IPS DF 6.9 (cell line): ENCODE measurements around the gene SAA4.
"Not testable (repeated sequence)": the region's sequence is repeated elsewhere in the genome, so short reads cannot be mapped to it uniquely, and the experiment has no call there.

Experiments
- DNase-seq: peaks from one replicate; pipeline ENCODE4 v3.0.0-alpha.2; 2013; ENCODE audit warnings: low read depth, low spot score
- H3K27ac ChIP-seq: one replicate; pipeline ENCODE4 v1.5.1; 2013; ENCODE audit warnings: low read length, control low read depth
- H3K27me3 ChIP-seq: 2 replicates; pipeline ENCODE4 v1.6.1; 2013; ENCODE audit warnings: mild to moderate bottlenecking, low read length; ENCODE audit not compliant: control insufficient read depth, insufficient read depth
- H3K36me3 ChIP-seq: 2 replicates; pipeline ENCODE4 v1.6.1; 2013; ENCODE audit warnings: low read length; ENCODE audit not compliant: control insufficient read depth, insufficient read depth
- H3K4me1 ChIP-seq: 2 replicates; pipeline ENCODE4 v1.6.1; 2013; ENCODE audit warnings: low read length; ENCODE audit not compliant: control insufficient read depth, insufficient read depth
- H3K4me3 ChIP-seq: 2 replicates; pipeline ENCODE4 v1.5.1; 2013; ENCODE audit warnings: mild to moderate bottlenecking, low read length
- H3K9me3 ChIP-seq: 2 replicates; pipeline ENCODE4 v1.6.1; 2013; ENCODE audit warnings: low read length, inconsistent platforms; ENCODE audit not compliant: control insufficient read depth, insufficient read depth
- WGBS: extraction: QIAGEN DNeasy Blood & Tissue Kit; methylation state at CpG from one replicate; pipeline ENCODE4 v1.1.7; 2013; ENCODE audit warnings: mixed read lengths, missing lambda C conversion rate; ENCODE audit not compliant: insufficient read length, insufficient coverage; 5-methylcytosine and 5-hydroxymethylcytosine counted together

Gene SAA4

DNA sequence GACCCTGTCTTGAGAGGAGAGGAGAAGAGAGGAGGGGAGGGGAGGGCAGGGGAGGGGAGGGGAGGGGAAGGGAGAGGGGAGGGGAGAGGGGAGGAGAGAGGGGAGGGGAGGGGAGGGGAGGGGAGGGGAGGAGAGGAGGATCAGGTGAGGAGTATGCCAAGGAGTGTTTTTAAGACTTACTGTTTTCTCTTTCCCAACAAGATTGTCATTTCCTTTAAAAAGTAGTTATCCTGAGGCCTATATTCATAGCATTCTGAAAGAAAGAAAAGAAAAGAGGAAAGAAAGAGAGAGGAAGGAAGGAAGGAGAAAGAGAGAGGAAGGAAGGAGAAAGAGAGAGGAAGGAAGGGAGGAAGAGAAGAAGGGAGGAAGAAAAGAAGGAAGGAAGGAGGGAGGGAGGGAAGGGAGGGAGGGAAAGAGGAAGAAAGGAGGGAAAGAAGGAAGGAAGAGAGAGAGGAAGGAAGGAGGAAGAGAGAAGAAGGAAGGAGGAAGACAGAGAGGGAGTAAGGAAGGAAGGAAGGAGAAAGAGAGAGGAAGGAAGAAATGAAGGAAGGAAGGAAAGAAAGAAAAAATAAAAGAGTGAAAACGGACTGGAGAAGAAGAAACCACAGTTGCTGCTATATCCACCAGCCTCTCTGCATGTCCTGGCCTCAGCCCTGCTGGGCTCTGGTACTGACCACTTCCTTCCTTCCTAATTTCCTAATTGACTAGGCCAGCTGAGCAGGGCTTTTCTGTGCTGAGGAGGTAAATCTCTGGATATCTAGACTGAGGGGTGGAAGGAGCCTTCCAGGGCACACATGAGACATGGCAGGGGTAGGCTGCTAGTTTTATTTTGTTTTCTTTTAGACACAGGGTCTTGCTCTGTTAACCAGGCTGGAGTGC is 28.3 kb upstream of the SAA4 start:
- no peak for DNase-seq
- no CpG with 5 or more reads among the region's 1 CpG for WGBS
- Histone ChIP-seq H3K27ac (no peak overlapping the region), H3K4me1 (peaks cover 2% of the 10 kb centered on the region; the same call in 1 of the 2 replicates), H3K4me3 (no peak overlapping the region), H3K9me3 (no peaks in the 10 kb centered on the region), H3K36me3 (no peaks in the 10 kb centered on the region), H3K27me3 (no peaks in the 10 kb centered on the region)

DNA sequence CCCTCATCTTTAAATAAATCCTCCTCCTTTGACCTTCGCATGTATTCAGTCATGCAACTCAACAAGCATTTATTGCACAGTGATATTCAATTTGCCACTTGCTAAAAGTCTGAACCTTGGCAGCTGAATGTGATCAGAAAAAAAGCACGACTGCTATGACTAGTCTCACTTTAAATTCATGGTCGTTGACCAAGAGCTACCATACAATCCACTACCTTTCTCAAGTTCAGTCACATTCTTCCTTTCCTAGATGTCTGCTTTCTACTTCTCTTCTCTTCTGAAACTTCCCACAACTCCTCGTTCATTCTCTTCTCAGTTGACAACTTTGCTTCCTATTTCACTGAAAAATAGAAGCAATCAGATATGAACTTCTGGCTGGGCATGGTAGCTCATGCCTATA is 27.4 kb upstream of the SAA4 start:
- 100% methylated on average over 2 of the region's 4 CpGs for WGBS

DNA sequence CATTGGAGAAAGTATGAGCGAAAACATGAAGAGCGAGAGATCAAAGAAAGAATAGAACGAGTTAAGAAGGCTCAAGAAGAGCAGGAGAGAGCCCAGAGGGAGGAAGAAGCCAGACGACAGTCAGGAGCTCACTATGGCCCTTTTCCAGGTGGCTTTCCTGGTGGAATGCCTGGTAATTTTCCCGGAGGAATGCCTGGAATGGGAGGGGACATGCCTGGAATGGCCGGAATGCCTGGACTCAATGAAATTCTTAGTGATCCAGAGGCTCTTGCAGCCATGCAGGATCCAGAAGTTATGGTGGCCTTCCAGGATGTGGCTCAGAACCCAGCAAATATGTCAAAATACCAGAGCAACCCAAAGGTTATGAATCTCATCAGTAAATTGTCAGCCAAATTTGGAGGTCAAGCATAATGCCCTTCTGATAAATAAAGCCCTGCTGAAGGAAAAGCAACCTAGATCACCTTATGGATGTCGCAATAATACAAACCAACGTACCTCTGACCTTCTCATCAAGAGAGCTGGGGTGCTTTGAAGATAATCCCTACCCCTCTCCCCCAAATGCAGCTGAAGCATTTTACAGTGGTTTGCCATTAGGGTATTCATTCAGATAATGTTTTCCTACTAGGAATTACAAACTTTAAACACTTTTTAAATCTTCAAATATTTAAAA is 26.2 kb upstream of the SAA4 start:
- H3K4me1 ChIP-seq, H3K4me3 ChIP-seq: not testable (repeated sequence)
- no CpG with 5 or more reads among the region's 8 CpGs for WGBS

More for the DNA sequence above, 27.4 kb upstream of the SAA4 start:
- no peaks in the 10 kb centered on the region for H3K9me3 ChIP-seq
- H3K36me3 ChIP-seq: no peaks in the 10 kb centered on the region
- no peak overlapping the region for H3K27ac ChIP-seq
- no peaks in the 10 kb centered on the region for H3K27me3 ChIP-seq
- no peaks in the 10 kb centered on the region for H3K4me1 ChIP-seq
- DNase-seq: no peak
- no peak overlapping the region for H3K4me3 ChIP-seq

DNA sequence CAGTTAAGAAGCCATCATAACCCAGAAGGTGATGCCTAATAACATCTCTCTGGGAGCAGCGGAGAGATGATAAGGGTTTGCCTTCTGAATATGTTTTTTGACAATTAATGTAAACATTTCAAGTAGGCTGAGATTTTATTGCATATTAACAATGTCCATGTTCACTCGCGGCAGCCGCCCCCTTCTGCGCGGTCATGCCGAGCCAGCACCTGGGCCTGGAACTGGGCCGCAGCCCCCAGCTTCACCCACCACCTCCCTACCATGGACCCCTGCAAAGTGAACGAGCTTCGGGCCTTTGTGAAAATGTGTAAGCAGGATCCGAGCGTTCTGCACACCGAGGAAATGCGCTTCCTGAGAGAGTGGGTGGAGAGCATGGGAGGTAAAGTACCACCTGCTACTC is 25.1 kb upstream of the SAA4 start:
- DNase-seq: no peak

More for the DNA sequence above, 26.2 kb upstream of the SAA4 start:
- not testable (repeated sequence) for H3K36me3 ChIP-seq, H3K27ac ChIP-seq, DNase-seq, H3K27me3 ChIP-seq, H3K9me3 ChIP-seq

DNA sequence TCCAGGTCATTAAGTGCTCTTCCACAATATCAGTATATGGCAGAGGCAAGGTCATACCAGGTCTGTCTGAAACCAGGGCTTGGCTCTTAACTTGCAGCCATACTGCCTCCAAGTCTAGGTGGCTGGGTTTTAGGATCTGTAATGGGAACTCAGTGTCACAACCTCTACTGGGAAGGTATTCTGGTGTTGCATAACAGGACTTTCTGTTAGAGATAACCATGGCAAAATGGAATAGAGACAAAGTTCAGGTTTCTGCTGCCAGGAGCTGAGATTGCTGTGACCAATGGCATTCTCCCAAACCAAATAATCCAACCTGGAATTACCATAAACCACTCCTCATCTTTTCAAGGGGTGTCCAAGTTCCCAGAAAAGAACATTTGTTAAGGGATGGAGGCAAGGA is 22.7 kb upstream of the SAA4 start:
- H3K27me3 ChIP-seq: no peaks in the 10 kb centered on the region

More for the DNA sequence above, 25.1 kb upstream of the SAA4 start:
- Histone ChIP-seq H3K27me3 (no peaks in the 10 kb centered on the region), H3K36me3 (no peaks in the 10 kb centered on the region), H3K27ac (no peak overlapping the region), H3K9me3 (no peaks in the 10 kb centered on the region), H3K4me1 (no peaks in the 10 kb centered on the region), H3K4me3 (no peak overlapping the region)
- WGBS: no CpG with 5 or more reads among the region's 14 CpGs

DNA sequence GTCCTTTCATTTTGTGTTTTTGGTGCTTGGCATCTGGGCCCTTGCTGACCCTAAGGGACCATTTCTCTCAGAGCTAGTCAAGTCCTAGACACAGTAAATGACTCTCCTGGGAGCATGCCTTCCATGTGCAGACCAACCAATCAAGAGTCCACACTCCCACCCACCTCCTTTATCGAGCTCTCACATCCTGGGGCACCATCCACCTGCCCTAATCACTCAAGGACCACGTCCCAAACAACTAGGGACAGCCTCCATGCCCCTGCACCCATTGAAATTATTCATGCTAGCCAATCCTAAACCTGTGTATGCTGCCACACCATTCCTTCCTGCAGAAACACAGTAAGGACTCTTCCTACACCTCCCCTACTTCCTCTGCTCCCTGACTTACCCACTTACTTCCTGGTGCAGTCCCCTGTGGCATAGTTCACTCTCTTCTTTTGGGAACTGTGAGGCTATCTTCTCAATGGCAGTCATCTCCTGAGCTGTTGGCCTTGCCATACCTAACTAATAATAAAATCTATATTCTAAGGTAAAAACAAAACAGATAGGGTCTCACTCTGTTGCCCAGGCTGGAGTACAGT is 18.3 kb upstream of the SAA4 start:
- DNase-seq: no peak
- Histone ChIP-seq H3K4me3 (no peak overlapping the region), H3K27ac (no peak overlapping the region), H3K9me3 (no peaks in the 10 kb centered on the region), H3K36me3 (no peaks in the 10 kb centered on the region), H3K4me1 (no peaks in the 10 kb centered on the region), H3K27me3 (no peaks in the 10 kb centered on the region)
- WGBS: no CpG with 5 or more reads among the region's 2 CpGs

More for the DNA sequence above, 22.7 kb upstream of the SAA4 start:
- H3K4me3 ChIP-seq: no peak overlapping the region
- H3K27ac ChIP-seq: no peak overlapping the region
- no peak for DNase-seq
- no peaks in the 10 kb centered on the region for H3K4me1 ChIP-seq
- H3K9me3 ChIP-seq: no peaks in the 10 kb centered on the region
- H3K36me3 ChIP-seq: no peaks in the 10 kb centered on the region

DNA sequence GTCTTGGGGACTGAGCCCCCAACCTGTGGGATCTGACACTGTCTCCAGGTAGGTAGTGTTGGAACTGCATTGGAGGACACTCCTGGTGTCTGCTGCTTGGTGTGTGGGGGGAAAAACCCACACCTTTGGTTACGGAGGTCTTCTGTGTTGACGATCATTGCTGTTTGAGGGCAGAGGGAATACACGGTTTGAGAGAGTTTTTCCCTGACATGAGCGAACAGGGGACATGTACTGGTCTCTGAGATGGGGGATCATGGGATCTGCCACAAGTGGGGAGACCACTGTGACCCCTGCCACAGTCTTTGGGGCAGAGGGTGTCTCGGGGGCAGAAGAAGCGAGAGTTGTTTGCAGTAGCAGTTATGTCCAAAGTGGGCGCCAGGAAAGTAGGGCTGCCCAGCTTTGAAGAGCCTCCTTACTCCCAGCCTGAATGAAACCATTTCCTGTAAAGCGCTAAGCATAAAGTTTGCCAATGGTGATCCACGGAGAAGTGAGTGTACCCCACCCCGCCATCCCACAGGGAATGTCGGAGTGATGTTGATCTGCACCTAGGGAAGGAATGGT is 17.3 kb upstream of the SAA4 start:
- Histone ChIP-seq H3K36me3 (no peaks in the 10 kb centered on the region), H3K4me3 (no peak overlapping the region), H3K27ac (no peak overlapping the region), H3K9me3 (no peaks in the 10 kb centered on the region), H3K27me3 (no peaks in the 10 kb centered on the region), H3K4me1 (no peaks in the 10 kb centered on the region)
- no peak for DNase-seq
- WGBS: no CpG with 5 or more reads among the region's 11 CpGs

DNA sequence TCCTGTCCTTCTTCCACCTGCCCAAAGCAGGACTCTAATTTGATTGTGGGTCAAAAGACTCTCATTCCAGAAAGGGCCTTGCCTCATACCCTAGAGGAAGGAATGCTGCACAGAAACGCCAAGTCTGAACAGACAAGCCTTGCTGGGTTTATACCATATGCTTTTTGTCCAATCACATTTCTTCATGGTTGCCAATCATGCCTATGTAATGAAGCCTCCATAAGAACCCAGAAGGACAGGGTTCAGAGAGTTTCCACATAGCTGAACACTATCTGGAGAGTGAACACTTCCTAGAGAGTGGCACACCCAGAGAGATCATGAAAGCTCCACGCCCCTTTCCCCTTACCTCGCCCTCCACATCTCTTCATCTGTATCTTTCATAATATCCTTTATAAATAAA is 16.6 kb upstream of the SAA4 start:
- Histone ChIP-seq H3K9me3 (no peaks in the 10 kb centered on the region), H3K27ac (no peak overlapping the region), H3K4me3 (no peak overlapping the region), H3K27me3 (no peaks in the 10 kb centered on the region), H3K36me3 (no peaks in the 10 kb centered on the region), H3K4me1 (no peaks in the 10 kb centered on the region)
- WGBS: 100% methylated on average over 1 of the region's 3 CpGs
- no peak for DNase-seq

DNA sequence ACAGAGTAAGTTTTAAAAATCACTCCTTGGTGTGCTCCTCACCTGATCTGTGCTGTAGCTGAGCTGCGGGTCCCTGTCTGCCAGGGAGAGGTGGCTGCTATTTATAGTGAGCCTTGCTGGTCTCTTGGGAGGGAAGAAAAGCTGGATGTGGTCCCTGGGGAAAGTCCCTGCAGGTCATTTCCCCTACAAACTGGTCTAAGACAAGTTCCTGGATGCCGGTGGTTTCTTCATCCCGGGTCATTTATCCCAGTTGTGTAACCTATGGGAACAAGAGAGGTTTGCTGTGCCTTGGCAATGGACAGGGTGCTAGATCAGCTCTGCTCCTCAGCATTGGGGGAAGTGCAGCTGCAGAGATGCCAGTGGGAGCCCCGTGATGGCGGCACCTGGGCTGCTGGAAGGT is 12.0 kb upstream of the SAA4 start, which contains the start of gene SAA2:
Gene SAA2, minus strand, starts transcription at position 108 of the 400 bp plus-strand sequence. CDS start 657 bp downstream, outside the sequence.
- Histone ChIP-seq H3K27me3 (no peaks in the 10 kb centered on the region), H3K27ac (no peak within 1 kb of the TSS), H3K4me3 (no peak within 1 kb of the TSS), H3K9me3 (no peaks in the 10 kb centered on the region), H3K36me3 (no peaks in the 10 kb centered on the region), H3K4me1 (no peaks in the 10 kb centered on the region)
- no CpG with 5 or more reads among the region's 5 CpGs for WGBS
- no peak for DNase-seq

DNA sequence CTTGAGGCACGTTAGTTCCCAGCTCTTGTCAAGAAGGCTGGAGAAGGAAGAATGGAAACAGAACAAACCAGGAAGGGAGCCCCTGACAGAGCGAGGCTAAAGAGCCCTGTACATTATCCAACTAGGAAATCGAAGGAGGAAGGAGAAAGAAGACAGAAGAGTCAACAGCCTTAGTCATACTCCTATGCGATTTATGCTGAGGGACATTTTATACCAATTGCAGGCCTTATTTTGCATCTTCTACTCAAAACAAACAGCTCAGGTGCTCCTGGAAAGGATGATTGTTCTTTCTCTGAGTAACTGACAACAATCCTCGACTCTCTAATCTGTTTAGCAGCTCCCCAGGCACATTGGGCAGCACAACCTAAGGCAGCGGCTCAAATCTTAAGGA is 10.6 kb upstream of the SAA4 start:
- H3K9me3 ChIP-seq, H3K27me3 ChIP-seq, H3K4me3 ChIP-seq, H3K27ac ChIP-seq, H3K36me3 ChIP-seq, H3K4me1 ChIP-seq, DNase-seq: not testable (repeated sequence)
- WGBS: no CpG with 5 or more reads among the region's 6 CpGs
